HEK293 (cell line): Measurements from ENCODE around the gene ATP1B2.

Experiments
- CTCF ChIA-PET: fragments of 350-600 bp; formaldehyde crosslinking; extraction: SDS; loops from one replicate; lab custom pipeline; 2021; ENCODE audit warnings: antibody characterized with exemption; lab: Yijun Ruan, JAX
- POLR2A ChIA-PET: fragments of 300-600 bp; formaldehyde crosslinking; extraction: SDS; loops from one replicate; lab custom pipeline; 2020; ENCODE audit warnings: antibody characterized with exemption, inconsistent platforms; lab: Yijun Ruan, JAX
- H3K27ac ChIP-seq: fragments of 200-500 bp; sonication (Bioruptor generic); 2 replicates; pipeline ENCODE4 v1.5.1; 2014; ENCODE audit warnings: low read depth, low read length, control low read depth, inconsistent platforms; ENCODE audit errors: extremely low read depth
- H3K36me3 ChIP-seq, 2 experiments: fragments of 200-500 bp in 1 of 2; sonication (Bioruptor generic) in 1 of 2; 1 replicate in 1 of 2; 2 replicates in 1 of 2; pipeline ENCODE4 v1.5.1; 2014 to 2017; ENCODE audit warnings: inconsistent platforms in 2 of 2, low read length in 2 of 2; ENCODE audit not compliant: control insufficient read depth in 2 of 2, insufficient read depth in 1 of 2
- H3K4me1 ChIP-seq: fragments of 200-500 bp; sonication (Bioruptor generic); 2 replicates; pipeline ENCODE4 v1.5.1; 2014; ENCODE audit warnings: mild to moderate bottlenecking, low read length, inconsistent platforms; ENCODE audit not compliant: control insufficient read depth, insufficient read depth
- H3K4me3 ChIP-seq: 2 replicates; pipeline ENCODE4 v1.5.1; 2011; ENCODE audit warnings: low read depth, mild to moderate bottlenecking, control low read depth, low read length, moderate library complexity
- H3K9me3 ChIP-seq: fragments of 200-500 bp; sonication (Bioruptor generic); 2 replicates; pipeline ENCODE4 v1.5.1; 2014; ENCODE audit warnings: low read depth, low read length, inconsistent platforms; ENCODE audit not compliant: control insufficient read depth, insufficient read depth
- KLF1 ChIP-seq: fragments of 450-650 bp; formaldehyde crosslinking; IDR thresholded peaks from 2 replicates; pipeline ENCODE4 v1.5.1; 2016; ENCODE audit warnings: missing biosample characterization, missing genetic modification characterization
- KLF10 ChIP-seq: fragments of 450-650 bp; IDR thresholded peaks from 2 replicates; pipeline ENCODE4 v1.5.1; 2018; ENCODE audit warnings: missing biosample characterization, mild to moderate bottlenecking, missing genetic modification characterization
- KLF8 ChIP-seq: fragments of 450-650 bp; formaldehyde crosslinking; IDR thresholded peaks from 2 replicates; pipeline ENCODE4 v1.5.1; 2016; ENCODE audit warnings: missing biosample characterization, missing genetic modification characterization
- PRDM1 ChIP-seq: fragments of 450-650 bp; formaldehyde crosslinking; IDR thresholded peaks from 2 replicates; pipeline ENCODE4; 2016; ENCODE audit warnings: missing biosample characterization, missing genetic modification characterization
- SP2 ChIP-seq: fragments of 450-650 bp; formaldehyde crosslinking; IDR thresholded peaks from 2 replicates; pipeline ENCODE4 v1.5.1; 2016; ENCODE audit warnings: missing biosample characterization, missing genetic modification characterization
- TCF7L2 ChIP-seq: IDR thresholded peaks from 2 replicates; pipeline ENCODE4 v1.6.1; 2011; ENCODE audit warnings: low read depth, mild to moderate bottlenecking, inconsistent platforms, low read length, moderate library complexity, borderline replicate concordance
- ZBTB7A ChIP-seq: fragments of 450-650 bp; formaldehyde crosslinking; IDR thresholded peaks from 2 replicates; pipeline ENCODE4 v1.5.1; 2016; ENCODE audit warnings: low read depth, missing biosample characterization, missing genetic modification characterization
- ZFHX2 ChIP-seq: fragments of 450-650 bp; formaldehyde crosslinking; conservative IDR thresholded peaks from 2 replicates; pipeline ENCODE4 v1.5.1; 2016; ENCODE audit warnings: missing biosample characterization, missing genetic modification characterization
- ZNF19 ChIP-seq: fragments of 450-650 bp; formaldehyde crosslinking; IDR thresholded peaks from 2 replicates; pipeline ENCODE4; 2016; ENCODE audit warnings: missing biosample characterization, missing genetic modification characterization, low read depth
- ZNF24 ChIP-seq: fragments of 450-650 bp; formaldehyde crosslinking; IDR thresholded peaks from 2 replicates; pipeline ENCODE4 v1.5.1; 2016; ENCODE audit warnings: missing biosample characterization, missing genetic modification characterization
- ZNF248 ChIP-seq: fragments of 450-650 bp; formaldehyde crosslinking; IDR thresholded peaks from 2 replicates; pipeline ENCODE4 v1.5.1; 2017; ENCODE audit warnings: missing biosample characterization, missing genetic modification characterization
- ZNF335 ChIP-seq: fragments of 450-650 bp; formaldehyde crosslinking; conservative IDR thresholded peaks from 2 replicates; pipeline ENCODE4 v1.5.1; 2016; ENCODE audit warnings: missing biosample characterization, missing genetic modification characterization
- ZNF341 ChIP-seq: fragments of 450-650 bp; formaldehyde crosslinking; IDR thresholded peaks from 2 replicates; pipeline ENCODE4; 2016; ENCODE audit warnings: low read depth, missing biosample characterization, missing genetic modification characterization
- ZNF561 ChIP-seq: fragments of 450-650 bp; IDR thresholded peaks from 2 replicates; pipeline ENCODE4 v1.5.1; 2018; ENCODE audit warnings: missing biosample characterization, missing genetic modification characterization, borderline replicate concordance
- ZNF660 ChIP-seq: fragments of 450-650 bp; IDR thresholded peaks from 2 replicates; pipeline ENCODE4 v1.5.1; 2018; ENCODE audit warnings: missing biosample characterization, mild to moderate bottlenecking, missing genetic modification characterization
- ZNF830 ChIP-seq: fragments of 450-650 bp; IDR thresholded peaks from 2 replicates; pipeline ENCODE4 v1.5.0; 2018; ENCODE audit warnings: missing biosample characterization, missing genetic modification characterization, low read depth, mild to moderate bottlenecking, moderate library complexity
- TF ChIP-seq, protein P1 (sequence below): fragments of 450-650 bp; formaldehyde crosslinking; IDR thresholded peaks from 2 replicates; pipeline ENCODE4 v1.5.1; 2016; ENCODE audit warnings: missing biosample characterization, missing genetic modification characterization
- TF ChIP-seq, protein P2 (sequence below): fragments of 450-650 bp; formaldehyde crosslinking; IDR thresholded peaks from 2 replicates; pipeline ENCODE4 v1.5.0; 2017; ENCODE audit warnings: missing biosample characterization, missing genetic modification characterization, borderline replicate concordance
- TF ChIP-seq, protein P3 (sequence below): fragments of 450-650 bp; formaldehyde crosslinking; IDR thresholded peaks from 2 replicates; pipeline ENCODE4 v1.5.1; 2017; ENCODE audit warnings: missing biosample characterization, missing genetic modification characterization
- TF ChIP-seq, protein P4 (sequence below): fragments of 450-650 bp; formaldehyde crosslinking; optimal IDR thresholded peaks from 2 replicates; pipeline ENCODE3; 2016; ENCODE audit warnings: missing biosample characterization, mild to moderate bottlenecking, missing genetic modification characterization
- TF ChIP-seq, protein P5 (sequence below): fragments of 450-650 bp; formaldehyde crosslinking; IDR thresholded peaks from 2 replicates; pipeline ENCODE4 v1.5.1; 2016; ENCODE audit warnings: missing biosample characterization, missing genetic modification characterization
- TF ChIP-seq, protein P6 (sequence below): fragments of 450-650 bp; formaldehyde crosslinking; IDR thresholded peaks from 2 replicates; pipeline ENCODE4 v1.5.1; 2016; ENCODE audit warnings: missing biosample characterization, missing genetic modification characterization

Gene ATP1B2

DNA sequence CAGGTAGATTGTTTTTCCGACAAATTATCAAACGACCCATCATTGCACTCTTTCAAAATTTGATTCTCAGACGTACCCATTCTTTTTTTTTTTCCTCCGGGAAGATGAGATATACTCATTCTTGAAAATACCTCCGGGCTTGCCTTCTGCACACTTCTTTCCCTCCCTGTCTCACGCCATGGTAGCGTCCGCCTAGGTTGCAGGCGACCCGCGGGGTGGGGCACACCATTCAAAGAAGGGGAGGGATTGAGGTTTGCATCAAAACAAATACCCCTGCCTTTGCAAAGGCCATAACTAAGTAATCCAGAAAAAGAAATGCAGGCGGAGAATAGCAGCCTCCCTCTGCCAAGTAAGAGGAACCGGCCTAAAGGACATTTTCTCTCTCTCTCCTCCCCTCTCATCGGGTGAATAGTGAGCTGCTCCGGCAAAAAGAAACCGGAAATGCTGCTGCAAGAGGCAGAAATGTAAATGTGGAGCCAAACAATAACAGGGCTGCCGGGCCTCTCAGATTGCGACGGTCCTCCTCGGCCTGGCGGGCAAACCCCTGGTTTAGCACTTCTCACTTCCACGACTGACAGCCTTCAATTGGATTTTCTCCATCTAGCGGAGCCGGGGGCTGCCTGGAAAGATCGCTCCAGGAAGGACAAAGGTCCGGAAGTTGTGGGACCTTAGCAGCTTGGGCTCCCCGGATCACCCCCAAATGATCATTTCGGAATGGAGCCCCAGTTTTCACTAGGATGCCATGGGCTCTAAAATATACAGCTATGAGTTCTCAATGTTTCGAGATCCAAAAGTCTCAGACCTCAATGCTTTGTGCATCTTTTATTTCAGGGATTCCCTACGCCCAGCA, 35.7 kb downstream of the ATP1B2 start (continued):
- peak; percentile 31; the same call in 1 of the 2 replicates for TF ChIP-seq ZNF341
- TF ChIP-seq KLF10 (tag by site-specific recombination), result 0 out of 2 replicates have a peak, but pooled peaks have one; percentile 5
- TF ChIP-seq, protein P1, sequence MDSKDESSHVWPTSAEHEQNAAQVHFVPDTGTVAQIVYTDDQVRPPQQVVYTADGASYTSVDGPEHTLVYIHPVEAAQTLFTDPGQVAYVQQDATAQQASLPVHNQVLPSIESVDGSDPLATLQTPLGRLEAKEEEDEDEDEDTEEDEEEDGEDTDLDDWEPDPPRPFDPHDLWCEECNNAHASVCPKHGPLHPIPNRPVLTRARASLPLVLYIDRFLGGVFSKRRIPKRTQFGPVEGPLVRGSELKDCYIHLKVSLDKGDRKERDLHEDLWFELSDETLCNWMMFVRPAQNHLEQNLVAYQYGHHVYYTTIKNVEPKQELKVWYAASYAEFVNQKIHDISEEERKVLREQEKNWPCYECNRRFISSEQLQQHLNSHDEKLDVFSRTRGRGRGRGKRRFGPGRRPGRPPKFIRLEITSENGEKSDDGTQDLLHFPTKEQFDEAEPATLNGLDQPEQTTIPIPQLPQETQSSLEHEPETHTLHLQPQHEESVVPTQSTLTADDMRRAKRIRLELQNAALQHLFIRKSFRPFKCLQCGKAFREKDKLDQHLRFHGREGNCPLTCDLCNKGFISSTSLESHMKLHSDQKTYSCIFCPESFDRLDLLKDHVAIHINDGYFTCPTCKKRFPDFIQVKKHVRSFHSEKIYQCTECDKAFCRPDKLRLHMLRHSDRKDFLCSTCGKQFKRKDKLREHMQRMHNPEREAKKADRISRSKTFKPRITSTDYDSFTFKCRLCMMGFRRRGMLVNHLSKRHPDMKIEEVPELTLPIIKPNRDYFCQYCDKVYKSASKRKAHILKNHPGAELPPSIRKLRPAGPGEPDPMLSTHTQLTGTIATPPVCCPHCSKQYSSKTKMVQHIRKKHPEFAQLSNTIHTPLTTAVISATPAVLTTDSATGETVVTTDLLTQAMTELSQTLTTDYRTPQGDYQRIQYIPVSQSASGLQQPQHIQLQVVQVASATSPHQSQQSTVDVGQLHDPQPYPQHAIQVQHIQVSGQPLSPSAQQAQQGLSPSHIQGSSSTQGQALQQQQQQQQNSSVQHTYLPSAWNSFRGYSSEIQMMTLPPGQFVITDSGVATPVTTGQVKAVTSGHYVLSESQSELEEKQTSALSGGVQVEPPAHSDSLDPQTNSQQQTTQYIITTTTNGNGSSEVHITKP (tag by site-specific recombination), result peak; percentile 100
- TF ChIP-seq, protein P2, sequence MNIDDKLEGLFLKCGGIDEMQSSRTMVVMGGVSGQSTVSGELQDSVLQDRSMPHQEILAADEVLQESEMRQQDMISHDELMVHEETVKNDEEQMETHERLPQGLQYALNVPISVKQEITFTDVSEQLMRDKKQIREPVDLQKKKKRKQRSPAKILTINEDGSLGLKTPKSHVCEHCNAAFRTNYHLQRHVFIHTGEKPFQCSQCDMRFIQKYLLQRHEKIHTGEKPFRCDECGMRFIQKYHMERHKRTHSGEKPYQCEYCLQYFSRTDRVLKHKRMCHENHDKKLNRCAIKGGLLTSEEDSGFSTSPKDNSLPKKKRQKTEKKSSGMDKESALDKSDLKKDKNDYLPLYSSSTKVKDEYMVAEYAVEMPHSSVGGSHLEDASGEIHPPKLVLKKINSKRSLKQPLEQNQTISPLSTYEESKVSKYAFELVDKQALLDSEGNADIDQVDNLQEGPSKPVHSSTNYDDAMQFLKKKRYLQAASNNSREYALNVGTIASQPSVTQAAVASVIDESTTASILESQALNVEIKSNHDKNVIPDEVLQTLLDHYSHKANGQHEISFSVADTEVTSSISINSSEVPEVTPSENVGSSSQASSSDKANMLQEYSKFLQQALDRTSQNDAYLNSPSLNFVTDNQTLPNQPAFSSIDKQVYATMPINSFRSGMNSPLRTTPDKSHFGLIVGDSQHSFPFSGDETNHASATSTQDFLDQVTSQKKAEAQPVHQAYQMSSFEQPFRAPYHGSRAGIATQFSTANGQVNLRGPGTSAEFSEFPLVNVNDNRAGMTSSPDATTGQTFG (tag by site-specific recombination), result no peak
- no peak for TF ChIP-seq ZFHX2 (tag by site-specific recombination)
- TF ChIP-seq, protein P3, sequence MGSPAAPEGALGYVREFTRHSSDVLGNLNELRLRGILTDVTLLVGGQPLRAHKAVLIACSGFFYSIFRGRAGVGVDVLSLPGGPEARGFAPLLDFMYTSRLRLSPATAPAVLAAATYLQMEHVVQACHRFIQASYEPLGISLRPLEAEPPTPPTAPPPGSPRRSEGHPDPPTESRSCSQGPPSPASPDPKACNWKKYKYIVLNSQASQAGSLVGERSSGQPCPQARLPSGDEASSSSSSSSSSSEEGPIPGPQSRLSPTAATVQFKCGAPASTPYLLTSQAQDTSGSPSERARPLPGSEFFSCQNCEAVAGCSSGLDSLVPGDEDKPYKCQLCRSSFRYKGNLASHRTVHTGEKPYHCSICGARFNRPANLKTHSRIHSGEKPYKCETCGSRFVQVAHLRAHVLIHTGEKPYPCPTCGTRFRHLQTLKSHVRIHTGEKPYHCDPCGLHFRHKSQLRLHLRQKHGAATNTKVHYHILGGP (tag by site-specific recombination), result no peak
- TF ChIP-seq ZNF561 (tag by site-specific recombination), result 0 out of 2 replicates have a peak, but pooled peaks have one; percentile 3
- peak; percentile 62 for TF ChIP-seq ZNF335 (tag by site-specific recombination)
- TF ChIP-seq TCF7L2, result peak; percentile 88
- TF ChIP-seq, protein P4, sequence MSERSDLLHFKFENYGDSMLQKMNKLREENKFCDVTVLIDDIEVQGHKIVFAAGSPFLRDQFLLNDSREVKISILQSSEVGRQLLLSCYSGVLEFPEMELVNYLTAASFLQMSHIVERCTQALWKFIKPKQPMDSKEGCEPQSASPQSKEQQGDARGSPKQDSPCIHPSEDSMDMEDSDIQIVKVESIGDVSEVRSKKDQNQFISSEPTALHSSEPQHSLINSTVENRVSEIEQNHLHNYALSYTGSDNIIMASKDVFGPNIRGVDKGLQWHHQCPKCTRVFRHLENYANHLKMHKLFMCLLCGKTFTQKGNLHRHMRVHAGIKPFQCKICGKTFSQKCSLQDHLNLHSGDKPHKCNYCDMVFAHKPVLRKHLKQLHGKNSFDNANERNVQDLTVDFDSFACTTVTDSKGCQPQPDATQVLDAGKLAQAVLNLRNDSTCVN (tag by site-specific recombination), result peak; percentile 7

DNA sequence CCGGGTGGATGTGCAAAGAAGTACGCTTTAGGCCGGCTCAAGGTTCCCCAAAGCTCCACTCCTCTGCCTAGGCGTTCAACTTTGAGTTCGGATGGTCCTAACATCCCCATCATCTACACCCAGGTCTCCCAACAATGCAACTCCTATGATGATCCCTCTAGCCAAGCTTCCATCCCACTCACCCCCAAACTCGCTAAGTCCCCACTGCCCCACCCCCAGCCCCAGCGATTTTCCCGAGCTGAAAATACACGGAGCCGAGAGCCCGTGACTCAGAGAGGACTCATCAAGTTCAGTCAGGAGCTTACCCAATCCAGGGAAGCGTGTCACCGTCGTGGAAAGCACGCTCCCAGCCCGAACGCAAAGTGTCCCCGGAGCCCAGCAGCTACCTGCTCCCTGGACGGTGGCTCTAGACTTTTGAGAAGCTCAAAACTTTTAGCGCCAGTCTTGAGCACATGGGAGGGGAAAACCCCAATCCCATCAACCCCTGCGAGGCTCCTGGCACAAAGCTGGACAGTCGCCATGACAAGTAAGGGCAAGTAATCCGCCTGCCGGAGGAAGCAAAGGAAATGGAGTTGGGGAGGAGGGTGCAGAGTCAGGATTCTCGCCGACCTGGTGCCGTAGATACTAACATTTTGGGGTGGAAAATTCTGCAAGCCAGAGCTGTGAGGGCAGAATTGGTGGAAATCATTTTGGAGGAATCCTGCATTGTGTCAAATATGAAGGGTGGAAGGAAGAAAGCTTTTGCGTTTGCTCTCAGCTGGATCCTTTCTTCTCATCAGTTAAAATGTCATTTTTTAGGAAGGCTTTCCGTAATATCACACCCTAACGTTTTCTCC, 36.6 kb downstream of the ATP1B2 start, which contains the start of gene TP53:
Gene TP53 (minus strand): TSS at position 419 of the 836 bp plus-strand sequence. CDS start 10,896 bp downstream, outside the sequence.
- Histone ChIP-seq H3K4me1 (peaks cover 13% of the 10 kb centered on the region), H3K27ac (peak within 1 kb of the TSS; percentile 96), H3K9me3 (no peaks in the 10 kb centered on the region), H3K4me3 (peak within 1 kb of the TSS; percentile 93), H3K36me3 (peaks cover 18% of the 10 kb centered on the region in 2 experiments; a peak in 2 of 3 replicates)
- ChIA-PET POLR2A (interaction anchor here (0.6 to 6.2 kb wide), 62 partner anchors 10 to 641 kb away, joined by 3 to 215 read pairs (median 6); partner anchors contain the start of genes ATP1B2, CD68, DNAH2 and EFNB3), CTCF (interaction anchor here (0.6 to 9.3 kb wide), 59 partner anchors 8 to 647 kb away, joined by 3 to 207 read pairs (median 5); partner anchors contain the start of genes ATP1B2, CD68, DNAH2 and EFNB3)
- peak; percentile 76 for TF ChIP-seq PRDM1 (tag by site-specific recombination)
- TF ChIP-seq, protein P5, sequence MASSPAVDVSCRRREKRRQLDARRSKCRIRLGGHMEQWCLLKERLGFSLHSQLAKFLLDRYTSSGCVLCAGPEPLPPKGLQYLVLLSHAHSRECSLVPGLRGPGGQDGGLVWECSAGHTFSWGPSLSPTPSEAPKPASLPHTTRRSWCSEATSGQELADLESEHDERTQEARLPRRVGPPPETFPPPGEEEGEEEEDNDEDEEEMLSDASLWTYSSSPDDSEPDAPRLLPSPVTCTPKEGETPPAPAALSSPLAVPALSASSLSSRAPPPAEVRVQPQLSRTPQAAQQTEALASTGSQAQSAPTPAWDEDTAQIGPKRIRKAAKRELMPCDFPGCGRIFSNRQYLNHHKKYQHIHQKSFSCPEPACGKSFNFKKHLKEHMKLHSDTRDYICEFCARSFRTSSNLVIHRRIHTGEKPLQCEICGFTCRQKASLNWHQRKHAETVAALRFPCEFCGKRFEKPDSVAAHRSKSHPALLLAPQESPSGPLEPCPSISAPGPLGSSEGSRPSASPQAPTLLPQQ, result 0 out of 2 replicates have a peak, but pooled peaks have one; percentile 41
- TF ChIP-seq SP2 (tag by site-specific recombination), result peak; percentile 67
- TF ChIP-seq KLF1, result 0 out of 2 replicates have a peak, but pooled peaks have one; percentile 7
- TF ChIP-seq ZNF24, result peak; percentile 54; the same call in 1 of the 2 replicates
- peak; percentile 74 for TF ChIP-seq KLF8
- TF ChIP-seq, protein P6, sequence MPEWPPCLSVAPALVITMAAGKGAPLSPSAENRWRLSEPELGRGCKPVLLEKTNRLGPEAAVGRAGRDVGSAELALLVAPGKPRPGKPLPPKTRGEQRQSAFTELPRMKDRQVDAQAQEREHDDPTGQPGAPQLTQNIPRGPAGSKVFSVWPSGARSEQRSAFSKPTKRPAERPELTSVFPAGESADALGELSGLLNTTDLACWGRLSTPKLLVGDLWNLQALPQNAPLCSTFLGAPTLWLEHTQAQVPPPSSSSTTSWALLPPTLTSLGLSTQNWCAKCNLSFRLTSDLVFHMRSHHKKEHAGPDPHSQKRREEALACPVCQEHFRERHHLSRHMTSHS (tag by site-specific recombination), result no peak
- TF ChIP-seq ZNF830 (tag by site-specific recombination), result no peak
- TF ChIP-seq ZNF248 (tag by site-specific recombination), result no peak
- TF ChIP-seq ZNF19 (tag by site-specific recombination), result no peak
- peak; percentile 90 for TF ChIP-seq ZNF660 (tag by site-specific recombination)
- TF ChIP-seq ZBTB7A, result no peak
